NCI-H2107 (cell line): Measurements from ENCODE around the gene HPCAL4.

Experiments used
- DNase-seq: peaks from one replicate; lab custom pipeline; 2025; lab: John Stamatoyannopoulos, UW

The HPCAL4 gene

GRCh38 chr1:39701049-39701439 is 9.8 kb upstream of the HPCAL4 start:
- DNase-seq = peak; percentile 99

- DNase-seq = no peak
These were observed 9.1 kb upstream of the HPCAL4 start for GRCh38 chr1:39700348-39700747.

- DNase-seq = no peak
These were observed 8.2 kb upstream of the HPCAL4 start for GRCh38 chr1:39699419-39699818.

GRCh38 chr1:39698568-39698967 is 7.3 kb upstream of the HPCAL4 start:
- DNase-seq = no peak

DNA sequence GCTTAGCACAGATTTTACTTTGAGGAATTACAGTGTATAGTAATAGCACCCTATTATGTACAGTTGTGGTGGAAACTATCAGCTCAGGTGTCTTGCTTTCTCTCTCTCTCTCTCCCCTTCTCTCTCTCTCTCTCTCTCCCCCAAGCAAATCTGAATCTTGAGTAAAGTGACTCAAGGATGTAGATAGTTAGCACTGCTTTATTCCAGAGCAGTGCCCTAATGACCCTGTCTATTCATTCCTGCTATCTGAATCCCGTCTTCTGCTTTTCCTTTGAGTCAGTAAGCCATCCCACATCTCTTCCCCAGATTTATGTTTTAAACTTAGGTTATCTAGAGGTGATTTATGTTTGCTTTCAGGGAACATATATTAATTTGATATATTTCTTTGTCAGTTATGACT is 5.2 kb upstream of the HPCAL4 start:
- no peak for DNase-seq

- DNase-seq = no peak
These were observed 3.8 kb upstream of the HPCAL4 start for GRCh38 chr1:39695016-39695415.

DNA sequence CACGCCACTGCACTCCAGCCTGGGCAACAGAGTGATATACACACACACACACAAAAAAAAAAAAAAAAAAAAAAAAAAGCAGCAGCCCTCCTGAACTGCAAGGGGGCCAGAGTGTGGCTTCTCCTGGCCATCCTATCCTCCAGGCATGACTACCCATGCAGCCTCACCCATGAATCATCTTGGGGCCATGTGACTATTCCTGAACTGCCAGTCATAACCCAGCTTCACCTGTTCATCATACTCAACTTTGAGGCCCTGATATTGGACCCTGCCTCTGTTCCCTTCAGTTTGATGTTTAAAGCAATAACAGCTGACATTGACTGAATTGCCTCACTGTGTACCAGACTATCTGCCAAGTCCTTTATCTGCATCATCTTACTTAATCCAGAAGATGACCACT is 2.8 kb upstream of the HPCAL4 start:
- no peak for DNase-seq

GRCh38 chr1:39692152-39693074 is 1.2 kb upstream of the HPCAL4 start:
- DNase-seq = peak; percentile 95

DNA sequence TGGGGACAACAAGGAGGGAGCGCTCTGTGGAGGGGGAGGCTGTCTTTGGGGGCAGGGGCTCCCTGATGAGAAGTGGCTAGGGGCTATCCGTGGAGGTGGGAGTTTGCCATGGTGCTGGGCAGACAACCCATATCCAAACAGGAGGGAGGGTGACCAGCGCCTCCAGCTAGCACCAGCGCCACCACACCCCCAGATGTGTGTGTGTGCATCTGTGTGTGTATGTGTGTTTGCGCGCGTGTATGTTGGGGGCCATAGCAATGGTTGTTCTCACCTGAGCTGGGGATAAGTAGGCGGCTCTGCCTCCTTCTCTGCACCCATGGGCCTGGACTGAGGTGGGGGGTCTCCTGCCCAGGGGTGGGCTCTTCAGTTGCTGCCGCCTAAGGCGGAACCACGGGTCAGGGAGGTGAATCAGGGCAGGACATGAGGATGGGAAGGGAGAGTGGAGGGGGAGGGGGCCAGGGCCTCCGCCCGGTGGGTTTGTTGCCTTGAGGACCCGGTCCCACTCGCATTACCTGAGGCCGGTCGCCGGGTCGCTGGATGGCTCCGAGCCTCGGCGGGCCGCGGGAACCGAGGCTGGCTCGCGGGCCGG is 345 bp downstream of the HPCAL4 start:
- no peak for DNase-seq

DNA sequence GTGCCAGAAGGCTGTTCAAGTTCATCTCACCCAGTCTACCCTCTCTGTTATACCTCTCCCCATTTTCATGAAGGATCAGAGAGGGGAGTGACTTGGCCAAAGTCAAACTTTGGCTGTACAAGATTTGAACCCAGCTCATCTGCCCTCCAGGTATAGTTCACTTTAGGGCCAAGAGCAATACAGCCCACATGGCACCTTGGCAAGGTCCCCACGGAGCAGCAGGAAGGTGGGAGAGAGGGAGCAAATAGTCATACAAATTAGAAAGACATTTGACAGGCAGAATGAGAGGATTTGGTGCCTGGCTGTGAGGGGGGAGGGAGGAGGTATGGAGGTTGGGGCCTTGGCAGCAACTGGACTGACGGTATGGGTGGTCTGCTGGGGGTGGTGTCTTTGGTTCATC is 1.0 kb downstream of the HPCAL4 start:
- no peak for DNase-seq

GRCh38 chr1:39689635-39690034 is 1.6 kb downstream of the HPCAL4 start:
- DNase-seq = no peak

DNA sequence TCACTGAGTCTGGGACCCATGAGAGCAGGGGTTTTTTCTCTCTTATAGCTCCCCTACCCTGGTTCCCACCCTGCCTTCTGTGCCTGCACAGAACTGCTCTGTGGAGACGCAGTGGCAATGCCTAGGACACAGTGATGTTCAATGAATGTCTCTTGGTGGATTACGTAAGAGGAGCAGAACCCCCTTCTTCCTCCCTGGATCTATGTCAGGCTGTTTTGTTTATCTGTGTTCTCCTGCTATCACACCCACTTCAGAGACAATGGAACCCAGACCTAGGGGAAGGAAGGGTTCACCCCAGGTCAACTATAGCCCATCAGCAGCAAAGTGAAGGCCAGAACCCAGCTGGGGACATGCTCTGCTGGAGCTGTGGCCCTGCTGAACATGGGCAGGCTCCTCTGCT is 2.0 kb downstream of the HPCAL4 start:
- no peak for DNase-seq

- no peak for DNase-seq
These were observed 2.5 kb downstream of the HPCAL4 start for GRCh38 chr1:39688706-39689105.

- no peak for DNase-seq
These were observed 4.0 kb downstream of the HPCAL4 start for GRCh38 chr1:39687243-39687642.

DNA sequence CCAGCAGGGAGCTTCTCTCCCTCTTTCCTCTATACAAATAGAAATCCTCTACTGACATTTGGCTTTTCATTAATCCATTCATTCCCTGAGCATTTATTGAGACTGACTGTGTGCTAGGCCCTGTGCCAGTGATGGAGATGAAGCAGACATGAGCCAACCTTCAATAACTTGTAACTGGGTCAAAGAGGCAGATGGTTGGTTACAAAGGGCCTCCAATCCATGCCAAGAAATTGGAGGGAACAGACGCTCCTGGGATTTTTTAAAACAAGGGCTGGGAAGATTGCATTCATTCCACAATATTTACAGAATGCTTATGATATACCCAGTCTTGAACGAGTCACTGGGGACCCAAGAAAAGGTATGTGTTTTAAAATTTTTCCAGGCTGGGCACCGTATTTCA is 6.2 kb downstream of the HPCAL4 start:
- no peak for DNase-seq

DNA sequence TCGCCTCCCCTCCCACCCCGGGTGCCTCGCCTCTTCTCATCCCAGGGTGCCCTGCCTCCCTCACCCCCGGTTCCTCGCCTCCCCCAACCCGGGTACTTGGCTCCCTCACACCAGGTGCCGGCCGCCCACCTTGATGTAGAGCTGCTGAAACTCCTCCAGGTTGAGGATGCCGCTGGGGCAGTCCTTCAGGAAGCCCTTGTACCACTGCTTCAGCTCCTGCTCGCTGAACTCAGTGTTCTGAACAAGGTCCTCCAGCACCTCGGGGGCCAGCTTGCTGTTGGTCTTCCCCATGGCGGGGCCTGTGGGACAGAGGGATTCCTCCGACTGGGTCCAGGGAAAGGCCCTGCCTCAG is 6.9 kb downstream of the HPCAL4 start:
- no peak for DNase-seq

GRCh38 chr1:39683591-39684312 is 7.5 kb downstream of the HPCAL4 start:
- no peak for DNase-seq

GRCh38 chr1:39681999-39682398 is 9.2 kb downstream of the HPCAL4 start:
- no peak for DNase-seq

DNA sequence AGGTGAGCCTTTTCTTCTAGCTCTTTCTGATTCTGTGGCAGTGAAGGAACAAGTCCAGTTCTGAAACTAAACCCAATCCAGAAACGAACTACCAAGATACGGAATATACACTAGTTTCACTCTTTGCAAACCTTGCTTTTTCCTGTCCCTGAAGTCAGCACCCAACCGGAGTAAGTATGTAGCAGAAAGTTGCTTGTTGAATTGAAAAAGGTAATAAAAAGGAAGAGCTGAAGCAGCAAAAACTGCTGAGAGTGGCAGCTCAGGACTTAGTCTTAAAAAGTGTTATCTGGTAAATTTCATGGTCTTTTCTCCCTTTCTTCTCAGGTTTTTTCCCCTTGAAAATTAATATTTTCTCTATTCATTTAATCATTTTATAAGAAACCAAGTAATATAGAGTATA is 9.9 kb downstream of the HPCAL4 start:
- DNase-seq = no peak

- no peak for DNase-seq
These were observed 10.5 kb downstream of the HPCAL4 start for GRCh38 chr1:39680751-39681150.

DNA sequence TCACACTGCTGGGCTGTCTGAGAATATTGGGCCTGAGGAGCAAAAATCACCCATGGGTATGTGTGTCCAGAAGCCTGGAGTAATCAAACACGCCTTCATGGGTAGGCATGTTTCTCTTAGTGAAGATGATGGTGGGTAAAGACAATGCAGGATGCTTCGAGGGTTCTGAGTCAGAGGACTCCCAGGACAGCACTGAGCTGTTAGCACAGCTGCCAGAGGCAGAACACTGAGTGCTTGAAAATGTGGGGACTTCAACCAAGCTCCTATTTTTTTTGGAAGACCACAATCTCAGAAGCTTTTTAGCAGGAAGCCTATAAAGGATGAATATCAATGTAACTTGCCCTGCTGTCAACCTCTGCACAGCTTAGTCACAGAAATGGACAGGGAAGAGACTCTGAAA is 11.4 kb downstream of the HPCAL4 start:
- no peak for DNase-seq

DNA sequence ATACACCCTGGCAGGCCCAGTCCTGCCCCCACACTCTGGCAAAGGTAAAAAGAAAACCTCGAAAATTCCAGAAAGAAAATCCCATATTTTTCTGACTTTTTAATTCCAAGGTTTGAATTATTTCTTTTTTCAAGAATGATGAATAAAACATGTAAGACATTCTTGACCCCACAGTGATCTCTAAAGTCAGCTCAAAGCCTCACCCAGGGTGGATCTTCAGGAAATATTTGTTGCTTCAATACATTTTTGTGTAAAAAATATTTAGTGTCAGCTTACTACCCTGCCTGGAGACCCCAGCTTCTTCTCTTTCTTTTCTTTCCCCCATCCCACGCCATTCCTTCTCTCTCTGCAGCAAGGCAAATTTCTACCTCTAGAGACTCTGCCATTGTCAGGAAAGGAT is 12.3 kb downstream of the HPCAL4 start:
- no peak for DNase-seq

- no peak for DNase-seq
These were observed 13.6 kb downstream of the HPCAL4 start for GRCh38 chr1:39677645-39678044.
